Endothelial cell of umbilical vein (primary cell): ENCODE results near the gene ZNF816.

Source experiments
- CTCF ChIP-seq, 2 donors: IDR thresholded peaks; 1 replicate in 1 of 2; 2 replicates in 1 of 2; pipeline ENCODE4 v1.5.1; 2011; ENCODE audit warnings: low read length in 2 of 2, mild to moderate bottlenecking in 2 of 2, moderate library complexity in 2 of 2, control low read depth in 1 of 2, inconsistent platforms in 1 of 2, low read depth in 1 of 2; ENCODE audit not compliant: insufficient read depth in 1 of 2; ENCODE audit errors: extremely low read depth in 1 of 2
- EZH2 ChIP-seq: IDR thresholded peaks from 2 replicates; pipeline ENCODE4 v1.6.1; 2012; ENCODE audit warnings: borderline replicate concordance, low read depth, mild to moderate bottlenecking, moderate library complexity, low read length, inconsistent platforms; ENCODE audit not compliant: severe bottlenecking
- MAX ChIP-seq: IDR thresholded peaks from 2 replicates; pipeline ENCODE4 v1.6.1; 2011; ENCODE audit not compliant: insufficient read depth, insufficient read length

DNA sequence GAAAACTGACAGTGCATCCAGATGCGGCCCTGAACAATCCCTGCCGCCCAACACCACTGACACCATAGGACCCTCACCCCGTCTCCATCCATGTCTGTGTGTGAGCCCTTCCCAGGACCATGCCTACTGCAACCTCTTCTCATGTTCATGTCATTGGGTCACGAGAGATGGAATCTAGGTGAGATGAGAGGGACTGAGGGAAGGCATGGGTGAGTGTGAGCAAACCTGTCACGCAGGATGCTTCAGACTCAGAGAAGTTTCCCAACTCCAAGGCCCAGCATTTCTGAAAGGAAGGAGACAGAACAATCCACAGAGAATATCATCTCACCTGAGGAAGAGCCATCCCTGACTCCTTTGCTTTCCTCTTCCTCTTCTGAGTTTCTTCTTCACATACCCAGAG is 45.1 kb downstream of the ZNF816 start:
- TF ChIP-seq EZH2 (no peak), CTCF (IDR thresholded peaks at IDR 0.05; ENCODE audit: extremely low read depth in 1 of 2, insufficient read depth in 1 of 2, low read depth in 1 of 2, low read length in 2 of 2) (no peak), MAX (no peak)
